GM23338 (cell line): ENCODE results near the gene CELF2. TPM values are rescaled to one million over a fixed set of nuclear protein-coding genes. Genes with fewer than 3 reads are reported as not detected.

Experiments used
- ATAC-seq: fragments of 200-7000 bp; cut with Tn5 transposase; 3 replicates; pipeline ENCODE4 v1.9.1; 2020
- DNase-seq: peaks from one replicate; pipeline ENCODE4 v3.0.0-alpha.2; 2015; ENCODE audit warnings: low spot score
- H2AFZ ChIP-seq: fragments of 200-600 bp; sonication (generic); 2 replicates; pipeline ENCODE4 v1.8.0; 2016; ENCODE audit warnings: antibody characterized with exemption, mild to moderate bottlenecking, moderate library complexity
- H3F3A ChIP-seq: fragments of 200-600 bp; sonication (generic); replicated peaks from 2 replicates; pipeline ENCODE4 v1.8.0; 2017; ENCODE audit warnings: antibody characterized with exemption, mixed run types, low read depth
- H3K27ac ChIP-seq: fragments of 200-600 bp; sonication (generic); 2 replicates; pipeline ENCODE4 v1.6.1; 2016; ENCODE audit warnings: low read depth
- H3K27me3 ChIP-seq: fragments of 200-600 bp; sonication (generic); 2 replicates; pipeline ENCODE4 v1.8.0; 2016; ENCODE audit warnings: mild to moderate bottlenecking, mixed run types, moderate library complexity; ENCODE audit not compliant: insufficient read depth
- H3K36me3 ChIP-seq: fragments of 200-600 bp; sonication (generic); 2 replicates; pipeline ENCODE4 v1.8.0; 2016; ENCODE audit warnings: mild to moderate bottlenecking; ENCODE audit not compliant: insufficient read depth
- H3K4me1 ChIP-seq: fragments of 200-600 bp; sonication (generic); 2 replicates; pipeline ENCODE4 v1.8.0; 2016; ENCODE audit warnings: mild to moderate bottlenecking, moderate library complexity; ENCODE audit not compliant: insufficient read depth
- H3K4me2 ChIP-seq: fragments of 200-600 bp; sonication (generic); 2 replicates; pipeline ENCODE4 v1.7.1; 2017; ENCODE audit warnings: mixed run types
- H3K4me3 ChIP-seq: fragments of 200-600 bp; sonication (generic); 2 replicates; pipeline ENCODE4 v1.6.1; 2016; ENCODE audit warnings: mixed run types
- H3K79me2 ChIP-seq: fragments of 200-600 bp; sonication (generic); replicated peaks from 2 replicates; pipeline ENCODE4 v1.8.0; 2017; ENCODE audit warnings: mild to moderate bottlenecking; ENCODE audit not compliant: insufficient read depth
- H3K9me2 ChIP-seq: fragments of 200-600 bp; sonication (generic); 2 replicates; pipeline ENCODE4 v1.8.0; 2017; ENCODE audit not compliant: insufficient read depth
- H4K20me1 ChIP-seq: fragments of 200-600 bp; sonication (generic); replicated peaks from 2 replicates; pipeline ENCODE4 v1.8.0; 2017; ENCODE audit warnings: mild to moderate bottlenecking; ENCODE audit not compliant: insufficient read depth
- H3K27ac Mint-ChIP-seq: 2 replicates; pipeline ENCODE4 v1.8.0; 2020; ENCODE audit warnings: inconsistent platforms, mild to moderate bottlenecking, moderate library complexity, mixed read lengths
- H3K27me3 Mint-ChIP-seq: 3 replicates; pipeline ENCODE4 v1.8.0; 2022; ENCODE audit warnings: low read depth, mild to moderate bottlenecking, moderate library complexity, mixed read lengths, inconsistent platforms; ENCODE audit not compliant: insufficient read depth, poor library complexity
- H3K36me3 Mint-ChIP-seq: 3 replicates; pipeline ENCODE4 v1.8.0; 2021; ENCODE audit warnings: low read depth, mild to moderate bottlenecking, inconsistent platforms, moderate library complexity, mixed read lengths
- H3K4me1 Mint-ChIP-seq: 3 replicates; pipeline ENCODE4 v1.8.0; 2020; ENCODE audit warnings: mild to moderate bottlenecking, inconsistent platforms, mixed read lengths
- H3K4me3 Mint-ChIP-seq: 3 replicates; pipeline ENCODE4 v1.8.0; 2021; ENCODE audit warnings: moderate library complexity, mild to moderate bottlenecking, inconsistent platforms, mixed read lengths
- H3K9me3 Mint-ChIP-seq: 3 replicates; pipeline ENCODE4 v1.8.0; 2020; ENCODE audit warnings: moderate library complexity, mild to moderate bottlenecking, inconsistent platforms, mixed read lengths
- CREB1 ChIP-seq: fragments of 250-450 bp; sonication (Bioruptor Pico); IDR thresholded peaks from 2 replicates; pipeline ENCODE4 v1.5.0; 2020; ENCODE audit warnings: low read depth, mild to moderate bottlenecking, moderate library complexity
- CTCF ChIP-seq, 2 experiments: fragments of 200-600 bp in 1 of 2; sonication (generic) in 1 of 2; conservative IDR thresholded peaks; 2 replicates each; pipeline versions ENCODE4 v1.5.1 to v1.6.1; 2016 to 2017; ENCODE audit warnings: antibody characterized with exemption in 2 of 2, low read depth in 2 of 2, mild to moderate bottlenecking in 2 of 2, moderate library complexity in 1 of 2
- ETS1 ChIP-seq: IDR thresholded peaks from 2 replicates; pipeline ENCODE4 v1.6.1; 2016; ENCODE audit warnings: antibody characterized with exemption
- EZH2 ChIP-seq: fragments of 200-600 bp; sonication (generic); IDR thresholded peaks from one replicate; pipeline ENCODE4 v1.8.0; 2017; ENCODE audit warnings: antibody characterized with exemption, mild to moderate bottlenecking, low read depth; ENCODE audit not compliant: unreplicated experiment
- EZH2phosphoT487 ChIP-seq: fragments of 200-600 bp; sonication (generic); IDR thresholded peaks from one replicate; pipeline ENCODE4 v1.8.1; 2018; ENCODE audit warnings: antibody characterized with exemption; ENCODE audit not compliant: unreplicated experiment
- JUNB ChIP-seq: IDR thresholded peaks from one replicate; pipeline ENCODE4 v1.6.1; 2016; ENCODE audit warnings: antibody characterized with exemption; ENCODE audit not compliant: unreplicated experiment
- NANOG ChIP-seq: IDR thresholded peaks from 2 replicates; pipeline ENCODE4 v1.6.1; 2016; ENCODE audit warnings: antibody characterized with exemption, borderline replicate concordance
- POLR2AphosphoS5 ChIP-seq: IDR thresholded peaks from 2 replicates; pipeline ENCODE4 v1.6.1; 2016; ENCODE audit warnings: antibody characterized with exemption, low read depth
- REST ChIP-seq: IDR thresholded peaks from one replicate; pipeline ENCODE4 v1.6.1; 2018; ENCODE audit warnings: antibody characterized with exemption; ENCODE audit not compliant: unreplicated experiment
- STAT1 ChIP-seq: IDR thresholded peaks from one replicate; pipeline ENCODE4 v1.6.1; 2016; ENCODE audit warnings: antibody characterized with exemption; ENCODE audit not compliant: unreplicated experiment
- ZNF114 ChIP-seq: fragments of 250-450 bp; sonication (Bioruptor Pico); IDR thresholded peaks from 2 replicates; pipeline ENCODE4 v1.5.0; 2020; ENCODE audit warnings: mild to moderate bottlenecking, moderate library complexity
- ZNF331 ChIP-seq: fragments of 250-450 bp; sonication (Bioruptor Pico); IDR thresholded peaks from 2 replicates; pipeline ENCODE4 v1.5.0; 2020; ENCODE audit warnings: low read depth, mild to moderate bottlenecking, moderate library complexity
- ZNF462 ChIP-seq: fragments of 250-450 bp; sonication (Bioruptor Pico); IDR thresholded peaks from 2 replicates; pipeline ENCODE4 v1.5.0; 2020; ENCODE audit warnings: mild to moderate bottlenecking, moderate library complexity
- polyA plus RNA-seq: library from polyadenylated mRNA; unstranded; fragments of >200 nt; fragmentation: Nextera tagmentation; extraction: Ambion mirVana; gene quantifications from 2 replicates; pipeline ENCODE4 v1.2.1, GENCODE V29; 2016
- total RNA-seq: library from RNA; depleted of rRNA; stranded (reverse); fragments of >200 nt; shearing (Covaris generic); gene quantifications from 2 replicates; pipeline ENCODE4 v1.2.3, GENCODE V29; 2014

CELF2 gene
- total and polyA plus RNA-seq, 2 experiments from 2014 or later = 18.1 to 22.5 TPM

GRCh38 chr10:11138314-11139033, 120.8 kb downstream of the CELF2 start:
- Histone ChIP-seq H3K4me2 (no peak overlapping the region), H4K20me1 (no peaks in the 10 kb centered on the region), H3K27ac (no peak overlapping the region), H3K79me2 (no peaks in the 10 kb centered on the region), H3K4me1 (peaks cover 7% of the 10 kb centered on the region), H3F3A (no peaks in the 10 kb centered on the region), H3K36me3 (no peaks in the 10 kb centered on the region), H3K9me2 (no peaks in the 10 kb centered on the region), H2AFZ (no peak overlapping the region), H3K27me3 (no peaks in the 10 kb centered on the region), H3K4me3 (no peak overlapping the region)
- no peak overlapping the region for H3K27ac Mint-ChIP-seq
- H3K4me1 Mint-ChIP-seq = peaks cover 17% of the 10 kb centered on the region
- no peak overlapping the region for H3K4me3 Mint-ChIP-seq
- no peaks in the 10 kb centered on the region for H3K9me3 Mint-ChIP-seq
- TF ChIP-seq ZNF114 (CRISPR knock-in tag) = no peak
- no peak for TF ChIP-seq CREB1 (CRISPR knock-in tag)
- no peak for TF ChIP-seq ZNF462 (CRISPR knock-in tag)
- TF ChIP-seq JUNB = no peak
- no peak for TF ChIP-seq EZH2phosphoT487
- no peak for TF ChIP-seq EZH2
- TF ChIP-seq NANOG = no peak
- no peak for TF ChIP-seq ZNF331 (CRISPR knock-in tag)
- no peak for TF ChIP-seq ETS1
- no peak for TF ChIP-seq CTCF (conservative IDR thresholded peaks at IDR 0.05; ENCODE audit: low read depth in 2 of 2)
- no peak for TF ChIP-seq POLR2AphosphoS5
- TF ChIP-seq REST = no peak
- TF ChIP-seq STAT1 = no peak
- DNase-seq (no peak), ATAC-seq (no peak)
- H3K27me3 Mint-ChIP-seq = no peaks in the 10 kb centered on the region
- peaks cover 4% of the 10 kb centered on the region; the same call in 1 of the 3 replicates for H3K36me3 Mint-ChIP-seq
